Anterior cingulate cortex (tissue), 58 donors: ENCODE measurements around the gene COL23A1.
A peak's percentile ranks its signal among the peaks of the same experiment; 100 is the strongest.

Experiments used
- DNase-seq, 58 donors: peaks; one replicate each; lab custom pipeline; 2025; lab: John Stamatoyannopoulos, UW

The COL23A1 gene

GRCh38 chr5:178430186-178431062, 159.8 kb downstream of the COL23A1 start:
- no peak for DNase-seq

DNA sequence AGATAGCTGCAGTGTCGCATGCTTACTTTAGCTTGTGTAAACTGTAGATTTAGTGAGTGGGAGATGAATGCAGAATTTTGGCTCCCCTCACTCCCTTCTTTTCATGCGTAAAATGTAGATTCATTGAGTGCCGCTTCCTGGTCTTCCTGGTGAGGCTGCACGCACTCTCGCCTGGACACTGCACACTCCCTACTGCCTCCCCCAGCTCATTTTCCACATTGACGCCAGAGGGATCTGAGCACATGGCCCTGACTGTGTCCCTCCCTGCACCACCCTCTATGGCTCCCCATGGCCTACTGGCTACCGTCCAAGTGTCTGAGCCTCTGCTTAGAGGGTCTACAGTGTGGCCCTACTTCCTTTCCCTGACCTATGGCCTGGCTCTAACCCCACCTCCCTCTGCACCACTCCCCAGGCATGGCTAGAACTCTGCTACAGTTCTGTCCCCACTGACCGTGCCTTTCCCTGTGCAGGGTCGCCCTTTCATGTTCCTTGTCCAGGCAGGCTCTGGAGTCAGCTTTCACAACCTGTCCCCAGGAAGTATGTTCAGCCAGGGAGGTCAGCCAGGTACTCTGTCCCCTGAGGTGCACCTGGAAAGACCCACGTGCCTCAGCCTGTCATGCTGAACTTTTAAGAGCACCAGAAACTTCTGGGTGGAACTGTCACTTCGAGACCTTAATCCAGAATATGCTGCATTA, 160.6 kb downstream of the COL23A1 start:
- no peak for DNase-seq

DNA sequence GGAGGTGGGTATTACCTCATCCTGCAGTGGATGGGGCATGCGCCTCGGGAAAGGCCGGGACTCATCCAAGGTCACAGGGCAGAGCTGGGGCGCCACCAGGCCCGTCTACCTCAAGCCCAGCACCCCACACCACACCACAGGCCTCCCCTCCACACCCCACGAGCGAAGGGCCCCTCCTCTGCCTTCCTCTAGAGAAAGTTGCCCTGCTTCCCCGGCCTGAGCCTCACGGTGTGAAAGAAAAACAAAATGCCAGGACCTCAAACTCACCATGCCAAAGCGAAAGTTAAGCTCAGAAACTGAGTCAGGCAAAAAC, 161.1 kb downstream of the COL23A1 start:
- DNase-seq = no peak

DNA sequence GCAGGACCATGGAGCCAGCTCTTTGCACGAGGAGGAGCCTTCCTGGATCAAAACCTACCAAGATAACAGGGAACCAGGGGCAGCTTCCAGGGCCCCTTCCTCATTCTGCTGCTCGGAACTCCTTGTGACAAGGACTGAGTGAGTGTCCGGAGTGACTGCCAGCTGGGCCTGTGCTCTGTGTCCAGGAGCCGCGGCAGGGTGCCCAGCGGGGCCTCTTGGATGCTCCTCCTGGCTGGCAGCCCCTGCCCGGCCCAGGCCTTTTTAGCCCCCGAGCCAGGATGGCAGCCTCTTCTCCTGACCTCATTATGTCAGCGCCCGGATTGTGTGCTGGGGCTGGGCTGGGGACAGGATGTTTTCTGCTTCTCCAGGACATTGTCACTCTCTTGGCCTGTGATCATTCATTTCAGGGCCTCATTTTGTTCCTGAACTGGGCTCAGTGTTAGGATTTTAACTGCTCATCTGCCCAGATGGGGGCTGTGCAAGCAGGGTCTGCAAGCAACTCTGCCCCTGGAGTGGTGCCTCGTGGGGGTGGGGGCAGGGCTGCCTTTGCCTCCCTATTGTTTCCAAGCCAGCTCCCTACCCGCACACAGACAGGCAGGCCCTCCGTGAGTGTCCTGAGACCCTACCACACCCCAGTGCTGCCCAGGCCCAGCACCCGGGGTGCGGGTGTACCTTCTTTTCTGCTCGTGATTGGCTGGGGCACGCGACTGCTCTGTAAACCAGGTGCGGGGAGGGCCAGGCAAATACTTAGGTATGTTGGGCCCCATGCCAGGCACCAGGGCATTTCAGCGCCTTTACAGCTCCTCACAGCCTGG, 161.6 kb downstream of the COL23A1 start:
- peak in 49 of 58 donors; percentile 11 to 85 (median 49) for DNase-seq

GRCh38 chr5:178427576-178428197, 162.5 kb downstream of the COL23A1 start:
- no peak for DNase-seq

DNA sequence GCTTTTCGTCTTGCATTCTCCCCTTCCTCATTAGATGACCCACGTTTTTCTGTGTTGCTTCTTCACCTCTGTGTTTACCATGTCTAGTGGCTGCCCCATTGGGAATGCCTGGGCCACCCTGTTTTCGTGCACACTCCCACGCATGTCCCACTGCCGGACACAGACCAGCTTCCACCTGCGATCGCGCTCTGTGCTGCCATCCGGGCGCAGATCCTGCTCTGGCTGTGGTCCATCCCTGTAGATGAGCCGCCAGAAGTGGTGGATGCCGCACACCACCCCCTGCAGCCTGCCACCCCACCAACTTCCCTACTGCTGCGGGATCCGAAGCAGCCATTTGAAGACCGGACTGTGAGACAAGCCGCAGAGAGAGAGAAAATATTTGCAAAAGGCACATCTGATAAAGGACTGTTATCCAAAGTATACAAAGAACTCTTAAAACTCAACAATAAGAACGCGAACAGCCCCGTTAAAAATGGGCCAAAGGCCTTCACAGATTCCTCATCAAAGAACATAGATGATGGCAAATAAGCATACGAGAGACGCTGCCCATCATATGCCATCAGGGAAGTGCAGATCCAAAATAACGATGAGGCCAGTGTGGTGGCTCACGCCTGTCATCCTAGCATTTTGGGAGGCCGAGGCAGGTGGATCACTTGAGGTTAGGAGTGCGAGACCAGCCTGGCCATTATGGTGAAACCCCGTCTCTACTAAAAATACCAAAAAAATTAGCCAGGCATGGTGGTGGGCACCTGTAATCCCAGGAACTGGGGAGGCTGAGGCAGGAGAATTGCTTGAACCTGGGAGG, 163.7 kb downstream of the COL23A1 start:
- no peak for DNase-seq

DNA sequence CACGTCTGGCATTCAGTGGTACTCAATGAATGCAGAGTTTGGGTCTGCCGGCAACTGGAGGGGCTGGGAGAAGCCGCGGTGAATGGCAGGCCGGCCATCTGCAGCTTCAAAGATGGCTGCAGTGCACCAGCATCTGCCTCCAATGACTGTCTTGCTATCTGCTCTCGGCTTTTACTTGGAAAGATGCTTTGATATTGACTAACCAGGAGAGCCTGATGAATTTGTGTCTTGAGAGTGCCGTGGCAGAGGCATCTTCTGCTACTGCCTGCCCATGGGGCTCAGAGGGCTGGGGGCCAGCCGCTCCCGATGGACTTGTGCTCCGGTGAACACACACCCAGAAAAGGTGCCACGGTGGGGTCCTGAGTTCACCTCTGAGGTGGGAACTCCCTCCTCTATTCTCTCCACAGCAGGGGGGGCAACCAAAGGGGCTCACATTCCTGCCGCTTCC, 164.5 kb downstream of the COL23A1 start:
- no peak for DNase-seq

- no peak for DNase-seq
Measured at GRCh38 chr5:178424810-178425177, 165.4 kb downstream of the COL23A1 start.

GRCh38 chr5:178423901-178424809, 166.0 kb downstream of the COL23A1 start:
- DNase-seq = no peak

- DNase-seq = no peak
Measured at GRCh38 chr5:178423431-178423830, 166.8 kb downstream of the COL23A1 start.

- DNase-seq = no peak
Measured at GRCh38 chr5:178422400-178422775, 167.8 kb downstream of the COL23A1 start.

DNA sequence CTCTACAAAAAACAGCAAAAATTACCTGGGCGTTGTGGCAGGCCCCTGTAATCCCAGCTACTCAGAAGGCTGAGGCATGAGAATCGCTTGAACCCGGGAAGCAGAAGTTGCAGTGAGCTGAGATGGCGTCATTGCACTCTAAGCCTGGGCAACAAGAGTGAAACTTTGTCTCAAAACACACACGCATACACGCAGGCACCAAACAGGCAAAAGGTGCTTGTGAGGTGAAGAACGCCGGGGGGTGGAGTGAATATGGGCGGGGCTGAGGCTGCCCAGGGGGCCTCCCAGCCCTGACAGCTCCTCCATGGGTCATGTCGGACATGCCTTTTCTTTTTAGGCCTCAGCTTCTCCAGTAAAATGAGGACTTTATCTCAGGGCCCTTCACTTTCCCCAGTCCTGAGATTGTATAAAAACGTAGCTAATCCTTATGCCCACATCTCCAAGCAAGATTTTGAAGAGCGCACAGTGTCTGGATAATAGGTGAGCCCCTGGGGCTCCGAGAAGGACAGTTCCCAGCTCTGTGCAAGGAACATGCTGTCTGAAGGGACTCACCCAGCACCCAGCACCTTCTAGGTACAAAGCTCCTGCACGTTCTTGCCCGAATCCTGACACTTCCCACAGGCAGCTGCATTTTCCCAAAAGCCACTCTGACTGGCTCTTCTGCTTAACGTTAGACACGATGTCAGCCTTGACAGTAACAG, 168.3 kb downstream of the COL23A1 start:
- DNase-seq = no peak

GRCh38 chr5:178421128-178421527, 169.1 kb downstream of the COL23A1 start:
- no peak for DNase-seq

GRCh38 chr5:178420354-178420781, 169.8 kb downstream of the COL23A1 start:
- no peak for DNase-seq

DNA sequence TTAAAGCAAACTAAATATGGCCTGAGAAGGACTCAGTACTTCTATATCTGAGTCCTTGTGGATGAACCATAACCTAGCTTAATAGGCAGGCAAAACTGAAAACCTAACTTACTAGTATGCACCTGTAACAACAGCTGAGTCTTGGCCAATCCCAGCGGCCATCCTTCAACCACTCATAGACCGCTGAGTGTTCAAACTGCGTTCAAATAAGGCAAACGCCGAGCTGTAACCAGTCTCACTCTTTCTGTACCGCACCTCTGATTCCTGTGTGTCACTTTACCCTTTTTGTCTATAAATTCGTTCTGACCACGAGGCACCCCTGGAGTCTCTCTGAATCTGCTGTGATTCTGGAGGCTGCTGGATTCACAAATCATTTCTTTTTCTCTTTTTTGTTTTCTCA, 170.5 kb downstream of the COL23A1 start:
- no peak for DNase-seq

GRCh38 chr5:178419196-178419595, 171.0 kb downstream of the COL23A1 start:
- no peak for DNase-seq

GRCh38 chr5:178418471-178419010, 171.7 kb downstream of the COL23A1 start:
- no peak for DNase-seq

- no peak for DNase-seq
Measured at GRCh38 chr5:178418031-178418430, 172.2 kb downstream of the COL23A1 start.
